ENCODE data around the gene CDK16.

The CDK16 gene

DNA sequence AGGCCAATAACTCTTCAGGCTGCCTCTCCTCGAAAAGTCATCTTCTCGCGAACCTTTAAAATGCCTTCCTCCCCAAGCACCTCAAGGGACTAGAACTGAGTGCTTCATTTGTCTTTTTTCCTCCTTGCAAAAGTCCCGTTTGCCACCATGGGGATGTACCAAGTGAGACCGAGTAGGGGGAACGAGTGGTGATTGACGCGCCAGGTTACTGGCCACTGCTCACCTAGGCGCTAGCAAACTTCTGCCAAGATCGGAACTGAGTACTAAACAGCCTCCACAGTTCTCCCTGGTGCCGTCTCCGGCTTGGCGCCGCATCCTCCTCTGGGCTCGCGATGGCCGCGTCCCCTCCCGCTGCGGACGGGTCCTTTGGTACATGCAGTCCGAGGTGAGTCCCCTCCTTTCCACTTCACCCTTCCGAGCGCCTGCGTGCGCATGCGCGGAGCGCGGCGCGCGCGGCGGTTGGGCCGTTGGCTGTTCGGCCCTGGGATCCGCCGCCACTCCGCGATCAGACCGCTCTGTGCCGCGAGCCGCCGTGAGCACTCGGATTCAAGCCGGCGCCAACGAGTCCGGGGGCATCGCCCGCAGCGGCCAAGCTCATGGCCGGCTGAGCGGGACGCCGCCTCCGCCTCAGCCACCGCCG is at the start of gene CDK16:
Gene CDK16 (plus strand): TSS at position 402 of the 640 bp plus-strand sequence. CDS start 4,877 bp downstream, outside the sequence.
- DNase-seq (ENCODE audit: low read depth, low spot score) = peak; percentile 69

DNA sequence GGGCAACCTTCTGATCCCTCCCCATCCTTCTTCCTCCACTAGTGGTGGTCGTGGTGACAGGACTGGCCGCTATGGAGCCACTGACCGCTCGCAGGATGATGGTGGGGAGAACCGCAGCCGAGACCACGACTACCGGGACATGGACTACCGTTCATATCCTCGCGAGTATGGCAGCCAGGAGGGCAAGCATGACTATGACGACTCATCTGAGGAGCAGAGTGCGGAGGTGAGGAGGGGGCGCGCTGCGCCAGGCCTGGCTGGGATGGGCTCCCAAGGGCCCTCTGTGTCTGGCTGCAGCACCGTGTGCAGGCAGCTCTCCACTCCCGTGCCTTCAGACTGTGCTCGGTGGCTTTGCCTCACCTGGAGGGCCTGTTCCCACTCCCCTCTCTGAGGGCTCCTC is 49.2 kb upstream of the CDK16 start:
- no peak for DNase-seq (ENCODE audit: low read depth, low spot score)

DNA sequence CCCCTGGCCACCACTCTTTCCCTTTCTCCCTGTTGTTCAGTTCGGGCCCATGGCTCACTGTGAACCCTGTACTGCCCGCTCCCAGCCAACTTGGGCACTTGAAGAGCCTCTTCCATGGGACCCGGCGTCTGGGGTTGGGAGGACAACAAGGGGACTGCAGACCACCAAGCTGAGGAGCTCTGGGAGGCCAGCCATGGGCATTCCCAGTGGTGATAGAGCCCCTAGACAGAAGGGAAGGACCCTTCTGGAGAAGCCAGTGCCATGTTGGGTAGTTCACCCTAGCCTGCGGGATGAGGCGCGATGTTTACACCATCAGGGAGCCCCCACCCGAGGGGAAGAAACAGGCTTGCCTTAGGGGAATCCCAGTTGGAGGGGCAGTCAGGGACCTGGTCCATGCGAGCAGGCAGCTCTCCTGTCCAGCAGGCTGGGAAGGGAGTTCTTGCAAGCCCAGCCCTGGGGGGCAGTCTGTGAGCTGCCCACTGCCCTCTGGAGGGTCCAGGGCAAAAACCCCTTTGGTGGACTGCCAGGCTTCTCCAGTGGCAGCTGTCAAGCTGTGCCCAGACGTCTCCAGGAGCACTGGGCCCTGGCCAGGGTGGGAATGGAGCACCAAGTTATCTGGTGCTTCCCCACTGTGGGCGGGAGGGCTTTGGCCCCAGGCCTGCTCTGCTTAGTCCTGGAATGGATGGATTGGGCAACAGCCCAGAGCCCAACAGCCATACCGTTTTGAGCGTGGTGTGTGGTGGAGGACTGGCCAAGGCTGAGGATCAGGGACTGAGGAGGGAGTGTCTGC is 48.6 kb upstream of the CDK16 start:
- DNase-seq (ENCODE audit: low read depth, low spot score) = no peak

DNA sequence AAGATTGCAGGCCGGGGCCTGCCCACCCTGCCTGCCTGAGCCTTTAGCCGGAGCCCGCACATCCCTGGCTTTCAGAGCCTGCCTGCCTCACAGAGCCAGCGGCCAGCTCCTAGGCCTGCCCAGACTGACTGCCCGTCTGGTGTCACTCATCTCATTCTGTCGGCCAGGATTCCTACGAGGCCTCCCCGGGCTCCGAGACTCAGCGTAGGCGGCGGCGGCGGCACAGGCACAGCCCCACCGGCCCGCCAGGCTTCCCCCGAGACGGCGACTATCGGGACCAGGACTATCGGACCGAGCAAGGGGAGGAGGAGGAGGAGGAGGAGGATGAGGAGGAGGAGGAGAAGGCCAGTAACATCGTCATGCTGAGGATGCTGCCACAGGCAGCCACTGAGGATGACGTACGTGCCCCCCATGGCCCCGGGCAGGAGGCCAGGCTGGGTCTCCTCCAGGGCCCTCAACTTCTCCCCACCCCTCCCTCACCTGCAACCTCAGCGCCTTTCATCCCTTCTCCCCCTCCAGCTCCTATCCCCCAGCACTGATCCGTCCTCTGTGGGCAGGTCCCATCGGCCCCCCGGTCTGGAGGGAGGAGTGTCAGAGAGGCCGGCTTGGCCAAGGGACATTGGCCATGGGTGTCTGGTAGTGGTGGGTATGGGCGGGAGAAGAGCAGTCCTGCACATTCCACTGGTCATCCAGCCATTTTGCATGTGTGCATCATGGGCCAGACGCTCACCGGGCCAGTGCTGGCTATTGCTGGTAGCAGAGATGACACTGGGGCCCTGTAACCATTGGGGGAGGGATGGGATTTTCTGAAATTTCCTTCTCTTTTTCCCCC is 47.4 kb upstream of the CDK16 start:
- no peak for DNase-seq (ENCODE audit: low read depth, low spot score)

DNA sequence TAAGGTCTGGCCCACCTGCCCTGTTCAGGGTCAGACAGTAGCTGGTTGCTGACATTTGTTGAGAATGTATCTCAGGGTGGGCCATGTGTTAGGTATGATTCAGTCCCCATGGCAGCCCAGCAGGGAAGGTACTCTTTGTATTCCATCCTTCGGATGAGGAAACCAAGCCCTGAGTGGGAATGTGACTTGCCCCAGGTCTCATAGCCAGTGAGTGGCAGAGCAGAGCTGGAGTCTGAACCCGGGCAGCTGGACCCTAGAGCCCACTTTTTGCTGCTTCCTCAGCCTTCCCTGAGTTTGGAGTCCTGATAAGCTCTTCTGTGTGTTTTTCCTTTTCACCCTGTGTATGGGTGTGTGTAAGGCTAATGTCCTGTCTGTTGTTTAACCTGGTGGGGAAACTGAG is 46.5 kb upstream of the CDK16 start:
- DNase-seq (ENCODE audit: low read depth, low spot score) = no peak

DNA sequence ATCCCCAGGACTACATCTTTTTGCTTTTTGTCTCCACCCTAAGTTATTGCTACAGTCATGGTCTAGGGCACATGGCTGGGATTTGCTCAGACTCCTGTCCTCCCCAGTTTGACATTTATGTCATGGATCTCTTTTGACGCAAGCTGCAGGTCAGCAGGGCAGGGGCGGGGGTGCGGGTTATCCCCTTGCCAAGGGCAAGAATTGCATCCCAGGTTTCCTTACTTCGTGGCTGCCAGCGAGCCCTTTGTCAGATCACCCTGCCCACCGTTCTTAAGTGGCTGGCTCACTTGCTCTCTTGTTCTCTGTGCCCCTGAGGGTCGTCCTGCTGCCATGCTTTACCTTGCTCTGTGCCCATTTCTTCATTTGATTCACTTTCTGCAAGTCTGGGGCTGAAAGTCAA is 45.9 kb upstream of the CDK16 start:
- no peak for DNase-seq (ENCODE audit: low read depth, low spot score)

DNA sequence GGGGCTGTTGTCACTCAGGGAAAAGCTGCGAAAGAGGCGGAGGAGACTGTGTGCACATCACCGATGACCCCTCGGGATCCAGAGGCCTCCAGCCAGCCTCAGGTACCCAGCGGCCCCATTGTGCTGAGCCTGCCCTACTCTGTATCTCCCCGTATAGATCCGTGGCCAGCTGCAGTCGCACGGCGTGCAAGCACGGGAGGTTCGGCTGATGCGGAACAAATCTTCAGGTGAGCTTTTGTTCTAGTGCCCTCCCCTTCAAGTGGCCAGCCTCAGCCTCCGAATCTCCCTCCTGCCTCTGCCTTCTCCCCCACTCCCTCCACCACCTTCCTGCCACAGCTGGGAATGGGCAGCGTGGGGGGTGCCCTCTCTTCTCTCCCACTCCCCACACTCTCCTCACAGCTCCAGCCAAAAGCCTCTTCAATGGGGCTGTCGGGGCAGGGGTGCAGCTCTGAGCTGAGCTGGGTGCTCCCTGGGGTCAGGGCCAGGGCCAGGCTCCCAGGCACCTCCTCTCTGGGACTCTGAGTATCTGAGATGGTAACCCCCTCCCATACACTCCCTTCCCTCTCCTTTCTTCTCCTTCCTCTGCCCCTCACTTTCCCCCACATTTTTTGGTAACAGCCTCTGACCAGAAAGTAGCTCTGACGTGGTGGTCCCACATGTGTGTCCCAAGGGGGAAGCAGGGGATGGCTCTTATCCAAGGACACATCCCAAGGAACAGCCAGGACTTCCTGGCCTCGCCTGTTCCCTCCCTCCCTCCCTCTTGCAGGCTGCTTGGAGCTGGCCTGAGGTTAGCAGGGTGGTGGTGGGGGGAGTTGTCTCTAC is 45.3 kb upstream of the CDK16 start:
- no peak for DNase-seq (ENCODE audit: low read depth, low spot score)

DNA sequence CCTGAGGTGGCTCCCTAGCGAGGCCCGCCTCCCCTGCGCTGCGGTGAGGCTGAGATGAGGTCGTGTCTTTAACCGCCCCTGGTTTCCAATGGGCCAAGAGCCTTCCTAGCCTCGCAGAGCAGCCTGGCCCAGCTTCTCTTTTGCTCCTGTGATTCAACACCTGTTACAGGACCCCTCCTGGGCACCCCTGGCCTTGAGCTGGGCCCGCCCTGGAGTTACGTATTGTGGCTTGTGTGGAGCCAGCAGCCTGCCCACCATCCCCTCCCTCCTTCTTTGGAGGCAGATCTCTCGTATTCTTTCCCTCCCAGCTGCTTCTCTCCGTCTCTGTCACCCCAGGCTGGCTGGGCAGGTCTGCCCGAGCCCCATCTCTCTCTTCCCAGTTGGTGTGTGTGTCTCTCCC is 44.1 kb upstream of the CDK16 start:
- no peak for DNase-seq (ENCODE audit: low read depth, low spot score)

DNA sequence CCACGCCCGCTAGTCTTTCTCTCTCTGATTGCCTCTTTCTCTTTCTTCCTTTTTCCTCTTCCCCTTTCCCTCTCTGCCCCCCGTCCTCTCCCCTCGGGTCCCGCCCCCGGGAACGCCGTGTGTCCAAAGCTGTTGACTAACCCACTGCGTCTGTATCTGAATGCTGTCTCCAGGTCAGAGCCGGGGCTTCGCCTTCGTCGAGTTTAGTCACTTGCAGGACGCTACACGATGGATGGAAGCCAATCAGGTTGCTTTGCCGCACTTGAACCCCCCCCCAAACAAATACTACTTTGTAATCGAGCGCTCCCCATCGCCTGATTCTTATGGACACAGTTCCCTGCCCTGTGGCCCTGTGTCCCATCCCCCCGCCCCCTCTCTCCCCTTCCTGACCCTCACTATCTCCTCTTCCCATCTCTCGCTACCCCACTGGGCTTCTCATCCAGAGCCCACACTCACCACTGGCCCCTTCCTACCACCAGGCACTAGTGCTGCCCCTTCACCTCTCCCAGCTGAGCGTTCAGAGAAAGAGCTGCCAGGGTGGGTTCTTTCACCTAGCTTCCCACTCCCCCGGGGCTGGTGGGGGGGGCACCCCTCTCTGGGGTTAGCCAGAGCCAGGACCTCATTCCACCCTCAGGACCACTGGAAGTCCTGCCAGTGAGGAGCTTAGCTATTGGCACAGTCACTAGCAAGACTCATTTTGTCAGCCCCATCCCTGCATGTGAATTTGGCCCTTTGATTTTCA is 43.5 kb upstream of the CDK16 start:
- DNase-seq (ENCODE audit: low read depth, low spot score) = no peak

DNA sequence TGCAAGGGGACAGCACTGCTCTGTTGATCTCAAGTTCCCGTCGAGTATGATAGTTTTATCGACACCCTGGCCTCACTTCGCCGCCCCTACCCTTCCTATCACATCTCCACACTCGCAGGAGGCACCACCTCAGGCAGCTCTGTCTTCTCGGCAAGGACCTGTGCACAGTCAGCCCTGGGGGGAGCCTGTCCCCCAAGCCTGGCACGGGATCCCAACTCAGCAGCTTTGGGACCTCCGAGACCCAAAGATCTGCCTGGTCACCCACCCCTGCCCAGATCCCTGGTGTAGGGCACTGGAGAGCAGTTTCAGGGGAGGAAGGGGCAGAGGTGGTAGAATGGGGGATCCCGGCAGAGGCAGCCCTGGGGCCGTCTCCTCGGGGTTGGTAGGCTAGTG is 42.9 kb upstream of the CDK16 start:
- DNase-seq (ENCODE audit: low read depth, low spot score) = no peak

DNA sequence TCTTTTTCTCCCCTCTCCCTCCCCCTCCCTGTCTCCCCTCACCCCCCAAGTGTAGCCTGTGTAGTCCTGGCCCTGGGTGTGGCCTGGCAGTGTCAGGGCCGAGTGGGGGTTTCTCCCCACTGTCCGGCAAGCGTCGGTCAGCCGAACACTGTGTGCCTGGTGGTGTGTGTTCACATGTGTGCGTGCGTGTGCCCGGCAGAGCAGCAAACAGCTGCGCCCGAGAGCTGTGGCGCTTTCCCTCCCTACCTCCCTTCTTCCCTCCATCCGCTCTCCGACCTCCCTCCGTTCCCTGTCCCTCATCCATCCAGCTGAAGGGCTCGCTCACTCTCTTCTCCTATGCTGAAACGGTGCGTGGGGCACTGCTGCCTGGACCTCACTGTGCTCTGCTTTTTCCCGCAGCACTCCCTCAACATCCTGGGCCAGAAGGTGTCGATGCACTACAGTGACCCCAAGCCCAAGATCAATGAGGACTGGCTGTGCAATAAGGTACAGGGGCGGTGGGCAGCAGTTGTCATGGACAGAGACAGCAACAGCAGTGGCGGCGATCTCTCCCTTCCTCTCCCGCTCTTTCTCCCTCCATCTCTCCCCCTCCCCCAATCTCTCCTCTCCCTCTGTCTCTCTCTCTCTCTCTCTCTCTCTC is 42.3 kb upstream of the CDK16 start:
- DNase-seq (ENCODE audit: low read depth, low spot score) = no peak

DNA sequence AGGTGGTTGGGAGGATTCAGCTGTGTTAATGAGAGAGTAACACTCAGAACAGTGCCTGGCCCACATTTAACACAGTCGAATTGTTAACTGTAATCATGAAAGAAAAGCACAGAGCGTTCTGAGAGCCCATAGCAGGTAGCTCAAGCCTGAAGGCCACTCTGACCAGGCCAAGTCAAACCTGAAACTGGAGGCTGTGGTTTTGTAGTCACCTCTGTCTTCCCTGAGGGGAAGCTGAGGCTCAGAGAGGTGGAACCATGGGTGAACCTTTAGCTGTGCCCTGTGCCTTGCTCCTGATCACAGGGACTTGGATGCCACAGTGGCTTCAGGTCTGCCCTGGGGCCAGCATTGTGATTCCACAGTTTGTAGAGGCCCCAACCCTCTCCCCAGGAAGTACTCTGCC is 41.4 kb upstream of the CDK16 start:
- no peak for DNase-seq (ENCODE audit: low read depth, low spot score)

DNA sequence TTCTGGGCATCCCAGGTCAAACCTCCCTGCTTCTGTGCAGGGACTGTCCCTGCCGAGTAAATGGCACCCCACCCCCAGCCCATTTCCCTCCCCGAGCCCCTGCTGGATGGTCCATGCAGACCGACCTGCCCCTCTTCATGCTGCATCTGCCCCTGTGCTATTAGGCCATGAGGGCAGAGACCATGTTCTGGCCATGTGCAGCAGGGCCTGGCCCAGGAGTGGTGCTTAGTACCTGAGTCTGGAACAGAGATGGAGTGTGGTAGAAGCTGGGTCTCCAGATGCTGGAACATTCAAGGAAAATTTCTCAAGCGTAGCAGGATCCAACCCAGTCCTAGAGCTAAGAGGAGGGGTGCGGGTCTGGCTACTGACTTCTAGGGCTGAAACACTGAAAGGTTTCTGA is 40.1 kb upstream of the CDK16 start:
- no peak for DNase-seq (ENCODE audit: low read depth, low spot score)

DNA sequence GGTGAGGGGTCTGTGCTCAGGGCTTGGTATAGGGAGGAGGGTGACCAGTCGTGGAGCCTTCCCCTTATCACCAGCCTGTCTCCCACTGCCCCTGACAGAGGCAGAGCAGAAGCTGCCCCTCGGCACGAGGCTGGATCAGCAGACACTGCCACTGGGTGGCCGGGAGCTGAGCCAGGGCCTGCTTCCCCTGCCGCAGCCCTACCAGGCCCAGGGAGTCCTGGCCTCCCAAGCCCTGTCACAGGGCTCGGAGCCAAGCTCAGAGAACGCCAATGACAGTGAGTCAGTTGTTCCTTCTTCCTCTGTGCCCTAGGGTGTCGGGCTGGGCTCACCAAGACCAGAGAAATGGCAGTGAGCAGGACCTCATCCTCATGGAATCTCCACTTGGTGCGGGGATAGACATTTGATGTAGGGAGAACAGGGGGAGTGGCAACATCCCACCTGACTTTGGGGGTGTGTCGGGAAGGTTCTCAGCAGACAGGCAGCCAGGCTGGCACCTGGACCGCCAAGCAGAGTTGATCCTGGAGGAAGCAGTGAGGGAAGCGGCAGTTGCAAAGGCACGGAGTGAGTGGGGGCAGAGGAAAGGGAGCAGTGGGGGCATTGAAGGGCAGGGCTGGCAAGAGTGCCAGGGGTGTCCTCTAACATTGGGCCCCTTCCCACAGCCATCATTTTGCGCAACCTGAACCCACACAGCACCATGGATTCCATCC is 39.1 kb upstream of the CDK16 start:
- DNase-seq (ENCODE audit: low read depth, low spot score) = no peak

DNA sequence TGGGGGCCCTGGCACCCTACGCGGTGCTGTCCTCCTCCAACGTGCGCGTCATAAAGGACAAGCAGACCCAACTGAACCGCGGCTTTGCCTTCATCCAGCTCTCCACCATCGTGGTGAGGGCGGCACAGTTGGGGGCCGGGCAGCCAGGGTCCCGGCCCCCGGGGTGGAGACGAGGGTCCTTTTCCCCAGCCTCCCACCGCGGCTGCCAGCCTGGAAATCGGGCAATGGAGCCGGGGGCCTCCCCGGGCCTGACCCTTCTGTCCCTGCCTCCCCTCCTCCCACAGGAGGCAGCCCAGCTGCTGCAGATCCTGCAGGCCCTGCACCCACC is 38.6 kb upstream of the CDK16 start:
- no peak for DNase-seq (ENCODE audit: low read depth, low spot score)

DNA sequence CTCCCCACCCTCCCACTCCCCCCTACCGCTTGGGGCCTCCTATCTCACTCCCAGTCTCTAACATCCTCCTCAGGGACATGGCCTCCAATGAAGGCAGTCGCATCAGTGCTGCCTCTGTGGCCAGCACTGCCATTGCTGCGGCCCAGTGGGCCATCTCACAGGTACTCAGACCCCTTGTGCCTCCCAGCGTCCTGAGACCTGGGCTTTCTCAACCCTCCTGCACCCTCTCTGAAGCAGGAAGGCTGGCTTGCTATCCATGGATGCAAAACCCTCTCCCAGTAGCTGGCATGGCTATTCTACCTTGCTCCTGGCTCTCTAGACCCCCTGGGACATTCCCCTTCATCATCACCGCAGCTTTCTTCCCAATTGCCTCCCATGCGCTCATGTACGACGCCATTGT is 38.1 kb upstream of the CDK16 start:
- no peak for DNase-seq (ENCODE audit: low read depth, low spot score)

DNA sequence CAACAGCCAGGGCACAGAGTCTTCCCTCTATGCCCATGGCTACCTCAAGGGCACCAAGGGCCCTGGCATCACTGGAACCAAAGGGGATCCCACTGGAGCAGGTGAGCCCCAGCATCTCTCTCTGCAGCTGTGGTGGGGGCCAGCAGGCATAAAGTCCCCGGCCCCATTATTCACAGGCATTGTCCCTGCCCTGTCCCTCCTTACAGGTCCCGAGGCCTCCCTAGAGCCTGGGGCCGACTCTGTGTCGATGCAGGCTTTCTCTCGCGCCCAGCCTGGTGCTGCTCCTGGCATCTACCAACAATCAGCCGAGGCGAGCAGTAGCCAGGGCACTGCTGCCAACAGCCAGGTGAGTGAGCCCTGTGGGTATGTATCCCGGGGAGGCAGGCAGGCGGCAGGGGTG is 37.2 kb upstream of the CDK16 start:
- DNase-seq (ENCODE audit: low read depth, low spot score) = no peak

DNA sequence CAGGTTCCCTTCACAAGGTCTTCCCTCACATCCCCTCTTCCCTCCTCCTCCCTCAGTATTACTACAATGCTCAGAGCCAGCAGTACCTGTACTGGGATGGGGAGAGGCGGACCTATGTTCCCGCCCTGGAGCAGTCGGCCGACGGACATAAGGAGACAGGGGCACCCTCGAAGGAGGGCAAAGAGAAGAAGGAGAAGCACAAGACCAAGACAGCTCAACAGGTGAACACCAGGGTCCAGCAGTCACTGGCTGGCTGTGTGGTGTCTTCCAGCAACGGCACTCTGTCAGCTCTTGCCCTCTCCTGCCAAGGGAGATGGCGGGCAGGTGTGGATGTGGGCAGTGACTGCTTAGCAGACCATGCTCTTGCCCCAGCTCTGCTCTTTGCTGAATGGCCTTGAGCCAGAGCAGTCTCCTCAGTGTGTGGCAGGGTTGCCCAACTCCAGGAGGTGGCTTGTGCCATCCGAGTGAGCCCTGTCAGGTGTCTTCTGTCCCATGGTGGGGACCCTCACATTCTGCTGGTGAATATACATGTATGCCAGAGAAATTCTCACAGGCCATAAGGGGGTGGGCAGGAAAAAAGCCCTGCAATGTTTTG is 36.3 kb upstream of the CDK16 start:
- DNase-seq (ENCODE audit: low read depth, low spot score) = no peak

DNA sequence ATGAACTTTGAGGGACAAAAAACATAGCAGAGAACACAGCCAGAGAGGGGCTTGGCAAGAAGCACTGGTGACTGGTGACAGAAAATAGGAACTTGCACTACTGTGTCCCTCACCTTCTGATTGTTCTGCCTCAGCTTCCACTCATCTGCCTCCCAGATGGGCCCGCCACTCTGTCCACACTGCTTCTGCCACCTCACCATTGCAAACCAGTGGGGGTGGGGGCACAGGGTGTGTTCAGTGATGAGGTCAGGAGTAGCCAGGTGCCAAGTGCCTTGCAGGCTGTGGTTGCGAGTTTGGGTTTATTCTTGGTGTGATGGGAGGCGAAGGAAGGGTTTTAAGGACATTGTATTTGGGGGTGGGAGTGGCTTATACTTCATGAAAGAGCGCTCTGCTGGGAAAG is 34.0 kb upstream of the CDK16 start:
- no peak for DNase-seq (ENCODE audit: low read depth, low spot score)

DNA sequence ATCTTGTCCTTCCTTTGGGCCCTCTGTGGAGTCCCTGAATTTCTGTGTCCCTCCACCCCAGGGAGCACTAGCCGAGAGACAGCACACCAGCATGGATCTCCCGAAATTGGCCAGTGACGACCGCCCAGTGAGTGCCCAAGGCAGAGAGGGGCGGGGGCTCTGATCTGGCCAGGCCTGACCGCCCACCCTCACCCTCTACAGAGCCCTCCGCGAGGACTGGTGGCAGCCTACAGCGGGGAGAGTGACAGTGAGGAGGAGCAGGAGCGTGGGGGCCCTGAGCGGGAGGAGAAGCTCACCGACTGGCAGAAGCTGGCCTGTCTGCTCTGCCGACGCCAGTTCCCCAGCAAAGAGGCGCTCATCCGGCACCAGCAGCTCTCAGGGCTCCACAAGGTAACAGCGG is 33.2 kb upstream of the CDK16 start:
- no peak for DNase-seq (ENCODE audit: low read depth, low spot score)
